ENCODE measurements around the gene REP15.
A peak's percentile ranks its signal among the peaks of the same experiment; 100 is the strongest.
"Not testable (repeated sequence)": the region's sequence is repeated elsewhere in the genome, so short reads cannot be mapped to it uniquely, and the experiment has no call there.

The REP15 gene

GRCh38 chr12:27732281-27732680 is 36.0 kb downstream of the REP15 start:
- no peak for DNase-seq
- Histone ChIP-seq H3K36me3 (replicated peaks) (peaks cover 15% of the 10 kb centered on the region), H3K4me3 (ENCODE audit: low read depth, low read length) (no peak overlapping the region), H3K27ac (no peak overlapping the region), H3K27me3 (replicated peaks) (no peaks in the 10 kb centered on the region)
- peak; percentile 58 for TF ChIP-seq CTCF (IDR thresholded peaks at IDR 0.05; ENCODE audit: low read depth, low read length, missing control alignments)
- in situ Hi-C loops (cut with HindIII; ENCODE audit: low pct_ligation_motif_present, low sequenced_read_pairs): no loop called here

GRCh38 chr12:27733052-27733656 is 36.9 kb downstream of the REP15 start:
- H3K36me3 ChIP-seq (replicated peaks): peaks cover 19% of the 10 kb centered on the region
- TF ChIP-seq CTCF (IDR thresholded peaks at IDR 0.05; ENCODE audit: low read depth, low read length, missing control alignments): peak; percentile 90
- no peak overlapping the region for H3K27ac ChIP-seq
- DNase-seq: peak; percentile 43
- in situ Hi-C loops (cut with HindIII; ENCODE audit: low pct_ligation_motif_present, low sequenced_read_pairs): no loop called here
- no peak overlapping the region for H3K4me3 ChIP-seq (ENCODE audit: low read depth, low read length)
- no peaks in the 10 kb centered on the region for H3K27me3 ChIP-seq (replicated peaks)

GRCh38 chr12:27733791-27734190 is 37.5 kb downstream of the REP15 start:
- Histone ChIP-seq H3K27me3 (replicated peaks) (no peaks in the 10 kb centered on the region), H3K27ac (no peak overlapping the region), H3K4me3 (ENCODE audit: low read depth, low read length) (no peak overlapping the region), H3K36me3 (replicated peaks) (peaks cover 19% of the 10 kb centered on the region)
- TF ChIP-seq CTCF (IDR thresholded peaks at IDR 0.05; ENCODE audit: low read depth, low read length, missing control alignments): no peak
- no peak for DNase-seq
- in situ Hi-C loops (cut with HindIII; ENCODE audit: low pct_ligation_motif_present, low sequenced_read_pairs): no loop called here

- DNase-seq; H3K27me3 ChIP-seq (replicated peaks); H3K27ac ChIP-seq; in situ Hi-C loops (cut with HindIII; ENCODE audit: low pct_ligation_motif_present, low sequenced_read_pairs); H3K4me3 ChIP-seq (ENCODE audit: low read depth, low read length): not testable (repeated sequence)
- peaks cover 24% of the 10 kb centered on the region for H3K36me3 ChIP-seq (replicated peaks)
Observed at GRCh38 chr12:27734321-27734720, 38.1 kb downstream of the REP15 start.

- Histone ChIP-seq H3K4me3 (ENCODE audit: low read depth, low read length) (no peak overlapping the region), H3K36me3 (replicated peaks) (peaks cover 24% of the 10 kb centered on the region), H3K27ac (no peak overlapping the region), H3K27me3 (replicated peaks) (no peaks in the 10 kb centered on the region)
- DNase-seq: no peak
- in situ Hi-C loops (cut with HindIII; ENCODE audit: low pct_ligation_motif_present, low sequenced_read_pairs): no loop called here
- no peak for TF ChIP-seq CTCF (IDR thresholded peaks at IDR 0.05; ENCODE audit: low read depth, low read length, missing control alignments)
Observed at GRCh38 chr12:27743601-27744000, 47.4 kb downstream of the REP15 start.

GRCh38 chr12:27745734-27746133 is 49.5 kb downstream of the REP15 start:
- H3K4me3 ChIP-seq (ENCODE audit: low read depth, low read length); H3K27me3 ChIP-seq (replicated peaks); in situ Hi-C loops (cut with HindIII; ENCODE audit: low pct_ligation_motif_present, low sequenced_read_pairs); DNase-seq; H3K27ac ChIP-seq: not testable (repeated sequence)
- peaks cover 15% of the 10 kb centered on the region for H3K36me3 ChIP-seq (replicated peaks)
